Activated naive CD8-positive, alpha-beta T cell treated with anti-CD3 and anti-CD28 coated beads, Interleukin-2, amount 50 U/mL, for 24 hours (primary cell): ENCODE results near the gene DDA1.
"Not testable (repeated sequence)": the region's sequence is repeated elsewhere in the genome, so short reads cannot be mapped to it uniquely, and the experiment has no call there.

Source experiments
- ATAC-seq: fragments of 150-1000 bp; cut with Tn5 transposase; one replicate; pipeline ENCODE4 v1.10.0; 2021
- DNase-seq: peaks from one replicate; pipeline ENCODE4 v3.0.0; 2021
- H3K27ac Mint-ChIP-seq: one replicate; pipeline ENCODE4 v1.8.0; 2021; ENCODE audit warnings: mild to moderate bottlenecking, mixed read lengths
- H3K27me3 Mint-ChIP-seq: one replicate; pipeline ENCODE4 v1.8.0; 2021; ENCODE audit warnings: mixed read lengths
- H3K36me3 Mint-ChIP-seq: one replicate; pipeline ENCODE4 v1.8.0; 2021; ENCODE audit warnings: low read depth, mixed read lengths
- H3K4me1 Mint-ChIP-seq: one replicate; pipeline ENCODE4 v1.8.0; 2021; ENCODE audit warnings: mixed read lengths
- H3K4me3 Mint-ChIP-seq: one replicate; pipeline ENCODE4 v1.8.0; 2021; ENCODE audit warnings: mild to moderate bottlenecking, moderate library complexity, mixed read lengths
- H3K9me3 Mint-ChIP-seq: one replicate; pipeline ENCODE4 v1.8.0; 2021; ENCODE audit warnings: mixed read lengths

The DDA1 gene

GRCh38 chr19:17309198-17309964, at the start of gene DDA1:
Gene DDA1 (plus strand): TSS chr19:17309563. CDS start chr19:17309655, 92 bp downstream.
- DNase-seq (peak; percentile 98), ATAC-seq (peak; percentile 87)
- peak within 1 kb of the TSS; percentile 90 for H3K27ac Mint-ChIP-seq
- H3K27me3 Mint-ChIP-seq, result peaks cover 2% of the 10 kb centered on the region
- H3K36me3 Mint-ChIP-seq, result peaks cover 5% of the 10 kb centered on the region
- peaks cover 46% of the 10 kb centered on the region for H3K4me1 Mint-ChIP-seq
- H3K9me3 Mint-ChIP-seq, result no peaks in the 10 kb centered on the region
- H3K4me3 Mint-ChIP-seq, result peak within 1 kb of the TSS; percentile 84

- Mint-ChIP-seq H3K9me3 (no peaks in the 10 kb centered on the region), H3K36me3 (no peaks in the 10 kb centered on the region), H3K4me1 (peaks cover 5% of the 10 kb centered on the region)
These were observed 49.4 kb upstream of the DDA1 start for GRCh38 chr19:17259934-17260333.

DNA sequence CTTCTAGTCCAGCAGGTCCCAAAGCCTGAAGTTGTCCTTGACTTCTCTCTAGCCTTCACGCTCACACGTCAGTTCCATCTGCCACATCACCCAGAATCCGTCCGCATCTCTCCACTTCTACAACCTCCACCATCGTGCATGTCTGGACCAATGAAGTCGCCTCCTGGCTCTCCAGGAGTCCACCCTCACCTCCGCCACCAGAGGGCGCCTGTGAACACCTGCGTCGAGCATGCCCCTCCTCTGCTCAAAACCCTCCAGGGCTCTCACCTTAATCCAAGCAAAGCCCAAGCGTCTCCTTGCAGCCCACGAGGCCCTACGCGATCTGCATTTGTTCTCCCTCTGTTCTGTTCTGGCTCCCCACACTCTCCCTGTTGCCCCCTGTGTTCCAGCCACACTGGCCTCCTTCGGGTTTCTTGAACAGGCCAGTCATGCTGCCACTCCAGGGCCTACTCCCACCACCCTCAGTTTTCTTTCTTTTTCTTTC, 48.5 kb upstream of the DDA1 start:
- peak; percentile 100 for ATAC-seq
- peak; percentile 92 for DNase-seq
- peaks cover 3% of the 10 kb centered on the region for H3K27me3 Mint-ChIP-seq
- H3K4me3 Mint-ChIP-seq, result no peak overlapping the region
- H3K27ac Mint-ChIP-seq, result peak overlapping the region; percentile 5
- no peaks in the 10 kb centered on the region for H3K9me3 Mint-ChIP-seq
- peaks cover 5% of the 10 kb centered on the region for H3K4me1 Mint-ChIP-seq
- no peaks in the 10 kb centered on the region for H3K36me3 Mint-ChIP-seq

More at GRCh38 chr19:17259934-17260333, 49.4 kb upstream of the DDA1 start:
- no peak for ATAC-seq
- DNase-seq, result no peak
- H3K27me3 Mint-ChIP-seq, result peaks cover 3% of the 10 kb centered on the region
- no peak overlapping the region for H3K27ac Mint-ChIP-seq
- no peak overlapping the region for H3K4me3 Mint-ChIP-seq

DNA sequence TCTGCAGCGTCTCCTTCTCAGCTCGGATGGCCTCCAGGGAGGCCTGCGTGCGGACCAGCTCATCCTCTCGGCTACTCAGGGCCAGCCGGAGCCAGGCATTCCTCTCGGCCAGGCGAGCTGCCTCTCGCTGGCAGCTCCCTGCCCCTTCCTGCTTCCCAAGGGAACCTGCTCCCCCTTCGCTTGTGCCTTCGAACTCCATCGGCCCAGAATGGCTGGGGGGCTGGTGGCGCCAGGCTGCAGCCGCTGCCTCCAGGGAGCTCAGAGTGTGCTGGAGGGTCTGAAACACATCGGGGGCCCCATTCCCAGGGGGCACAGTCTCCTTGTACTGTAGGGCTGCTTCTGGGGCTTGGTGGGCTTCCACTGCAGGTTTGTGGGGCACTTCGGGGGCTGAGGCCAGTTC, 46.8 kb upstream of the DDA1 start:
- no peak overlapping the region for H3K27ac Mint-ChIP-seq

GRCh38 chr19:17263712-17264640, 45.4 kb upstream of the DDA1 start:
- H3K36me3 Mint-ChIP-seq, result peaks cover 3% of the 10 kb centered on the region
- peaks cover 24% of the 10 kb centered on the region for H3K4me1 Mint-ChIP-seq
- no peak overlapping the region for H3K4me3 Mint-ChIP-seq
- H3K9me3 Mint-ChIP-seq, result no peaks in the 10 kb centered on the region
- H3K27me3 Mint-ChIP-seq, result peaks cover 6% of the 10 kb centered on the region
- DNase-seq, result no peak
- H3K27ac Mint-ChIP-seq, result no peak overlapping the region
- ATAC-seq, result no peak

More for the DNA sequence above, 46.8 kb upstream of the DDA1 start:
- Mint-ChIP-seq H3K4me3 (no peak overlapping the region), H3K27me3 (peaks cover 6% of the 10 kb centered on the region), H3K36me3 (peaks cover 3% of the 10 kb centered on the region), H3K4me1 (peaks cover 14% of the 10 kb centered on the region), H3K9me3 (no peaks in the 10 kb centered on the region)
- ATAC-seq, result no peak
- DNase-seq, result no peak

- Mint-ChIP-seq H3K4me3 (no peak within 1 kb of the TSS), H3K27ac (no peak within 1 kb of the TSS), H3K4me1 (peaks cover 24% of the 10 kb centered on the region), H3K27me3 (peaks cover 6% of the 10 kb centered on the region), H3K9me3 (no peaks in the 10 kb centered on the region), H3K36me3 (peaks cover 5% of the 10 kb centered on the region)
- no peak for ATAC-seq
- no peak for DNase-seq
These were observed 44.8 kb upstream of the DDA1 start, which contains the start of gene USHBP1 for GRCh38 chr19:17264641-17264979. Gene USHBP1 (minus strand): TSS chr19:17264745. CDS start chr19:17264299, 446 bp downstream.

DNA sequence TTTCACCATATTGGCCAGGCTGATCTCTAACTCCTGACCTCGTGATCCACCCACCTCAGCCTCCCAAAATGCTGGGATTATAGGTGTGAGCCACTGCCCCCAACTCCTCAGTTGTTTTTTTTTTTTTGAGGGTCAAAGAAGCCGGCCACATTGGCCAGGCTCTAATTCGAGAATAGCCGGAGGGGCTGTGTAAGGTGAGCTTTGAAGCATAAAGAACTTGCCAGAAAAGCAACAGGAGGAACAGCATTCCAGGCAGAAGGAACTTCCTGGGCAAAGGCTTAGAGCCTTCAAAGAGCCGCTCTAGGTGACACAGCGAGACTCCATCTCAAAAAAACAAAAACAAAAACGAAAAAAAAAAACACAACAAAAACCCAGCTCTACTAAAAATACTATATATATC, 43.3 kb upstream of the DDA1 start:
- Mint-ChIP-seq H3K36me3 (peaks cover 10% of the 10 kb centered on the region), H3K9me3 (no peaks in the 10 kb centered on the region), H3K4me3 (no peak overlapping the region), H3K27ac (no peak overlapping the region), H3K4me1 (peaks cover 20% of the 10 kb centered on the region), H3K27me3 (peaks cover 3% of the 10 kb centered on the region)
- no peak for DNase-seq
- ATAC-seq, result no peak

DNA sequence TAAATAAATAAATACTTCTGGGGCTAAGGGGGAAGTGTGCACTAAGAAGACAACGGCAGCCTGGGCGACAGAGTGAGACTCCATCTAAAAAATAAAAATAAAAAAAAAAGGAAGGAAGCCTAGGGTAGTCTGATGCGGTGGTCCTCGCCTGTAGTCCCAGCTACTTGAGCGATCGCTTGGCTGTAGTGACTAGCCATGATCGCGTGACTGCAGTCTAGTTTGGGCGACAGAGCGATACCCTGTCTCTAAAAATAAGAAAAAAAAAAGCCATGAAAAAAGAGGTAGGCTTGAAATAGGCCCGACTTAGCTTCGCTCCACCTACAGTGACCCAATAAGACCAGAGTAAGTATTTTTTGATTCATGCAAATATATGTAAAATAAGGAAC, 42.8 kb upstream of the DDA1 start:
- Mint-ChIP-seq H3K27ac (peak overlapping the region; percentile 96), H3K27me3 (peaks cover 3% of the 10 kb centered on the region), H3K9me3 (no peaks in the 10 kb centered on the region), H3K4me1 (peaks cover 19% of the 10 kb centered on the region), H3K36me3 (peaks cover 15% of the 10 kb centered on the region), H3K4me3 (peak overlapping the region; percentile 95)
- ATAC-seq, result no peak
- no peak for DNase-seq

GRCh38 chr19:17266975-17267788, 42.2 kb upstream of the DDA1 start, which contains the start of gene BABAM1:
Gene BABAM1 (plus strand): TSS chr19:17267443. CDS start chr19:17268807, 1,364 bp downstream.
- H3K4me1 Mint-ChIP-seq, result peaks cover 19% of the 10 kb centered on the region
- H3K36me3 Mint-ChIP-seq, result peaks cover 15% of the 10 kb centered on the region
- H3K4me3 Mint-ChIP-seq, result peak within 1 kb of the TSS; percentile 95
- DNase-seq (peak; percentile 93), ATAC-seq (peak; percentile 96)
- peak within 1 kb of the TSS; percentile 96 for H3K27ac Mint-ChIP-seq
- no peaks in the 10 kb centered on the region for H3K9me3 Mint-ChIP-seq
- peaks cover 3% of the 10 kb centered on the region for H3K27me3 Mint-ChIP-seq

GRCh38 chr19:17268754-17269153, 40.6 kb upstream of the DDA1 start:
- no peak for ATAC-seq
- H3K27me3 Mint-ChIP-seq, result peaks cover 3% of the 10 kb centered on the region
- H3K27ac Mint-ChIP-seq, result peak overlapping the region; percentile 46
- H3K36me3 Mint-ChIP-seq, result peaks cover 17% of the 10 kb centered on the region
- H3K4me3 Mint-ChIP-seq, result peak overlapping the region; percentile 95
- no peaks in the 10 kb centered on the region for H3K9me3 Mint-ChIP-seq
- H3K4me1 Mint-ChIP-seq, result peaks cover 19% of the 10 kb centered on the region
- no peak for DNase-seq

- H3K4me1 Mint-ChIP-seq, H3K27me3 Mint-ChIP-seq, H3K27ac Mint-ChIP-seq, ATAC-seq, H3K9me3 Mint-ChIP-seq, H3K4me3 Mint-ChIP-seq, DNase-seq: not testable (repeated sequence)
- H3K36me3 Mint-ChIP-seq, result peaks cover 27% of the 10 kb centered on the region
These were observed 34.5 kb upstream of the DDA1 start for GRCh38 chr19:17274892-17275291.

- ATAC-seq, result no peak
- Mint-ChIP-seq H3K4me3 (no peak overlapping the region), H3K36me3 (peaks cover 23% of the 10 kb centered on the region)
These were observed 33.8 kb upstream of the DDA1 start for GRCh38 chr19:17275441-17276175.

DNA sequence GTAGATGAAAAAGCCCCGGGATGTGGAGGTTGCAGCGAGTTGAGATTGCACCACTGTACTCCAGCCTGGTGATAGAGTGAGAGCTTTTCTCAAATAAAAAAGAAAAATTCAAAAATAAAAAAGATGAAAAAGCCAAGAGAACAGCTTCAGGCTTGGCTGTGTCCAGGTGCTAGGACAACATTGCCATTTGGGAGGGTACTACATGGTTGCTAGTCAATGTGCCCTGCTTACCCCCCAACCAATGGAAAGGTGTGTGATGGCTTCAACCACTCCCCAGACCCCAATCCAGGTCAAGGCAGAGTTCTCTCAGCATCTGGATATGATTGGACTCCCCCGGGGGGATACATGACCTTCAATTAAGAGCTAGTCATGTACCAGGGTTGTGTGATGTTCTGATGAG, 29.9 kb upstream of the DDA1 start:
- Mint-ChIP-seq H3K4me1 (peaks cover 10% of the 10 kb centered on the region), H3K27ac (no peak overlapping the region), H3K27me3 (no peaks in the 10 kb centered on the region), H3K4me3 (no peak overlapping the region), H3K9me3 (no peaks in the 10 kb centered on the region), H3K36me3 (peaks cover 20% of the 10 kb centered on the region)
- ATAC-seq (no peak), DNase-seq (no peak)

More at GRCh38 chr19:17275441-17276175, 33.8 kb upstream of the DDA1 start:
- no peak for DNase-seq
- H3K9me3 Mint-ChIP-seq, result no peaks in the 10 kb centered on the region
- H3K4me1 Mint-ChIP-seq, result no peaks in the 10 kb centered on the region
- H3K27ac Mint-ChIP-seq, result no peak overlapping the region
- H3K27me3 Mint-ChIP-seq, result no peaks in the 10 kb centered on the region
